ENCODE data around the gene GAS2L2. TPM values are rescaled to one million over a fixed set of nuclear protein-coding genes. Genes with fewer than 3 reads are reported as not detected.

The GAS2L2 gene
- total RNA-seq, 1 experiment from 2014 or later = not detected

DNA sequence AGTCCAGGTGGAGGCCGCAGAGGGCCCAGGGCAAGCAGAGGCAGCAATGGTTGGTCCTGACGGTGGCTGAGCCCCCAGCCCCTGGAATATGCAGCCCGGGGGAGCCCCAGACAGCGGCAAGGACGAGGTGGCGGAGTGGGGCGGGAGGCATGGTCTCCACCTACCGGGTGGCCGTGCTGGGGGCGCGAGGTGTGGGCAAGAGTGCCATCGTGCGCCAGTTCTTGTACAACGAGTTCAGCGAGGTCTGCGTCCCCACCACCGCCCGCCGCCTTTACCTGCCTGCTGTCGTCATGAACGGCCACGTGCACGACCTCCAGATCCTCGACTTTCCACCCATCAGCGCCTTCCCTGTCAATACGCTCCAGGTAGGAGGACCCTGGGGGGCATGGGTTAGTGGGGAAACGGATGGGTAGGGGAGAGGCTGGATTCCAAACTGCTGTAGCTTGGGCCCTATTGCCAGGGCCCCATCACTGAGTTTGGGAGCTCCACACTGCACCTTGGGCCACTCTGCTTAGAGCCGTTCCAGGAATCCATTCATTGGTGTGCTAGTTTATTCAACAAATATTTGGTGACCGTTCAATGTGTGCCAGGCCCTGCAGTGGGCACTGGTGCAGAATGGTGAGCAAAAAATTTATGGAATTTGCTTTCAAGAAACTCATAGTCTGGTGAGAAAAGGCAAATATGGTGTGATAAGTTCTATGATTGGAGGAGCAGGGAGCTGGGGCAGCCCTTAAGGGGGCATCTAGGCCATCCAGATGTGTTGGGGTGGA lies 17.8 kb downstream of the GAS2L2 start:
- DNase-seq (ENCODE audit: low read depth in 1 of 2, low spot score in 2 of 2) = no peak
- peaks cover 7% of the 10 kb centered on the region for H3K4me1 ChIP-seq (replicated peaks)
- H3K27ac ChIP-seq = no peak overlapping the region
- no peaks in the 10 kb centered on the region for H3K9me3 ChIP-seq (replicated peaks)
- peaks cover 15% of the 10 kb centered on the region for H3K27me3 ChIP-seq (replicated peaks)
- no peak overlapping the region for H3K4me3 ChIP-seq
- no peaks in the 10 kb centered on the region for H3K36me3 ChIP-seq

DNA sequence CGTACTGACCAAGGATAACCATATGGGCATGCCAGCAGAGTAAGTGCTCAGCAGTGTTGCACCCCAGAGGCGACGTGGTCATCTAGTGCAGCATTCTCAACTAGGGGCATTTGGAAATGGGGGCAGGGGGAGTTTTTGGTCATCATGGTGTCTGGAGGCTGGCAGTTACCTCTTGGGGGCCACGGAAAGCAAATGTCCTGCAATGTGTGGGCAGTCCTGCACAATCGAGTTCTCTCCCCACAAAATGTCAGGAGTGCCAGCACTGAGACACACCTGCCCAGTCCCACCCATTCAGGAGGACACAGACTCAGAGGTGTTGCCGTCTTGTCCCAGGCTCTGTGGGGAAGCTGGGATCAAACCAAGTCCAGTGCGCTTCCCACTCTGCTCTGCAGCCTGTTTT lies 18.6 kb downstream of the GAS2L2 start:
- H3K9me3 ChIP-seq (replicated peaks) = no peaks in the 10 kb centered on the region
- H3K4me3 ChIP-seq = no peak overlapping the region
- peaks cover 7% of the 10 kb centered on the region for H3K4me1 ChIP-seq (replicated peaks)
- DNase-seq (ENCODE audit: low read depth in 1 of 2, low spot score in 2 of 2) = no peak
- H3K27ac ChIP-seq = no peak overlapping the region
- H3K27me3 ChIP-seq (replicated peaks) = peaks cover 6% of the 10 kb centered on the region
- H3K36me3 ChIP-seq = no peaks in the 10 kb centered on the region

- Histone ChIP-seq H3K4me3 (no peak overlapping the region), H3K27me3 (replicated peaks) (peaks cover 4% of the 10 kb centered on the region), H3K27ac (no peak overlapping the region), H3K4me1 (replicated peaks) (peaks cover 7% of the 10 kb centered on the region), H3K36me3 (no peaks in the 10 kb centered on the region), H3K9me3 (replicated peaks) (no peaks in the 10 kb centered on the region)
- no peak for DNase-seq (ENCODE audit: low read depth in 1 of 2, low spot score in 2 of 2)
Observed at GRCh38 chr17:35733366-35733765, 19.7 kb downstream of the GAS2L2 start.

DNA sequence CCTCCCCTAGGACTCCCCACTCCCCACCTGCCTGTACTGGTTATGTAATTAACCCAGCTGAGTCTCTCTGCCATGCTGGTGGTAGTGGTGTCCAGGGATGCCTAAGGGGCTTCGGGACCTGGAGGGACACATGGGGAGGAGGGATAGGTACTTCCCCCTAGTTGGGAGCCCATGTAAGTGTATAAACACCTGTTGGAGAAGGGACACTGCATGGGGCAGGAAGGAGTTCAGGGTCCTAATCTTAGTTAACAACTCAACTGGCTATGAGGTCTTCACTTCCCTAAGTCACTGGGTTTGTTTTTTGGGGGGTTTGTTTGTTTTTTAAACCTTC lies 20.3 kb downstream of the GAS2L2 start:
- no peak overlapping the region for H3K4me3 ChIP-seq
- peaks cover 4% of the 10 kb centered on the region for H3K36me3 ChIP-seq
- no peaks in the 10 kb centered on the region for H3K9me3 ChIP-seq (replicated peaks)
- DNase-seq (ENCODE audit: low read depth in 1 of 2, low spot score in 2 of 2) = no peak
- H3K27ac ChIP-seq = no peak overlapping the region
- H3K4me1 ChIP-seq (replicated peaks) = peaks cover 7% of the 10 kb centered on the region
- no peaks in the 10 kb centered on the region; the same call in none of the 2 replicates for H3K27me3 ChIP-seq (replicated peaks)

- H3K27me3 ChIP-seq (replicated peaks) = no peaks in the 10 kb centered on the region; the same call in none of the 2 replicates
- no peak overlapping the region for H3K27ac ChIP-seq
- peaks cover 8% of the 10 kb centered on the region for H3K36me3 ChIP-seq
- H3K4me3 ChIP-seq = peak overlapping the region; percentile 37
- no peak for DNase-seq (ENCODE audit: low read depth in 1 of 2, low spot score in 2 of 2)
- H3K4me1 ChIP-seq (replicated peaks) = peaks cover 7% of the 10 kb centered on the region
- no peaks in the 10 kb centered on the region for H3K9me3 ChIP-seq (replicated peaks)
Observed at GRCh38 chr17:35731917-35732805, 20.9 kb downstream of the GAS2L2 start.

GRCh38 chr17:35731239-35731916 lies 21.7 kb downstream of the GAS2L2 start, which contains the start of gene RASL10B:
Gene RASL10B, plus strand, starts transcription at chr17:35731639. Its CDS starts 3,546 bp downstream, at chr17:35735185.
- peaks cover 16% of the 10 kb centered on the region for H3K36me3 ChIP-seq
- H3K27ac ChIP-seq = no peak within 1 kb of the TSS
- peaks cover 13% of the 10 kb centered on the region for H3K4me1 ChIP-seq (replicated peaks)
- peak within 1 kb of the TSS; percentile 37 for H3K4me3 ChIP-seq
- DNase-seq (ENCODE audit: low read depth in 1 of 2, low spot score in 2 of 2) = no peak
- no peaks in the 10 kb centered on the region; the same call in none of the 2 replicates for H3K27me3 ChIP-seq (replicated peaks)
- H3K9me3 ChIP-seq (replicated peaks) = no peaks in the 10 kb centered on the region

DNA sequence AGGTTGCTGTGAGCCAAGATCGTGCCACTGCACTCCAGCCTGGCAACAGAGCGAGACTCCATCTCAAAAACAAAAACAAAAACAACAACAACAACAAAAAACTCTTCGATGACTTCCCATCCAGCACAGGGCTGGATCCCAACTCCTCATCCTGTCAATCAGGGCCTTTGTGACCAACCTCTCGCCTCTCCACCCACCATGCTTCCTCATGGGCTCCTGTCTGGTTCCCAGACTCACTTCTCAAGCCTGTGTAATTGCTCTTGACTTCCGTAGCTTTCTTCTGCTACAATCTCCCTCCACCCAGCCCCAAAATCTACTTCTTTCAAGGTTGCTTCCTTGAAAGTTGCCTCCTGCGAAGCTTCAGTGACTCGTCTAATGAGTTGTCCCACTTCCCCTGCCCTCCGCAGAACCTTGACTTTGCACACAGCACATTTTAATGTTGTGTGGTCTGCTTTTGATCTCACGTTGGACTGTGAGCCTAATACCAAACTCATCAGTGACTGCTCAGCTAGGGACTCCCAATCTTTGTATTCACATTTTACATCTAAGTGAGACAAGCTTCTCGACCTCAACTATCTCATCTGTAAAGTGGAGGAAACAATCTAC lies 22.5 kb downstream of the GAS2L2 start:
- no peak for DNase-seq (ENCODE audit: low read depth in 1 of 2, low spot score in 2 of 2)
- H3K36me3 ChIP-seq = peaks cover 22% of the 10 kb centered on the region
- H3K27ac ChIP-seq = no peak overlapping the region
- peaks cover 17% of the 10 kb centered on the region for H3K4me1 ChIP-seq (replicated peaks)
- no peak overlapping the region for H3K4me3 ChIP-seq
- H3K27me3 ChIP-seq (replicated peaks) = no peaks in the 10 kb centered on the region; the same call in none of the 2 replicates
- no peaks in the 10 kb centered on the region for H3K9me3 ChIP-seq (replicated peaks)

DNA sequence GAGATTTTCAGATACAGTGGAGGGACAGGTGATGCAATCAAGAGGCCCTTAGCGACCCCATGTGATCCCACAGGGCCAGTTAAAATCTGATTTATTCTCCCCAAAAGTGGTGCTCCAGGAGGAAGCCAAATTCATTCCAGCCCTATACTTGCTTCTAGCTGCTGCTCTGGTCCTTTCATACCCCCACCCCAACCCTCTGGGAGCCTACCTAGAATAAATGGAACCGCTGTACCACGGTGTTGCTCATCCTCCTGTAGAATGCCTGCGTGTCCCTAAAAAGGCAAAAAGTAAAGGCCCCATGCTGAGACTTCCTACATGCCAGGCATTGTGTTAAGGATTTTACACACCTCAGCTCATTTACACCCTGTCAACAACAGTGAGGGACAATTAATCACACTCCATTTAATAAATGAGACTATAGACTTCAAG lies 23.6 kb downstream of the GAS2L2 start:
- Histone ChIP-seq H3K36me3 (peaks cover 33% of the 10 kb centered on the region), H3K4me1 (replicated peaks) (peaks cover 17% of the 10 kb centered on the region), H3K27me3 (replicated peaks) (no peaks in the 10 kb centered on the region; the same call in none of the 2 replicates), H3K9me3 (replicated peaks) (no peaks in the 10 kb centered on the region), H3K4me3 (no peak overlapping the region), H3K27ac (no peak overlapping the region)
- DNase-seq (ENCODE audit: low read depth in 1 of 2, low spot score in 2 of 2) = no peak

- no peaks in the 10 kb centered on the region for H3K9me3 ChIP-seq (replicated peaks)
- no peak for DNase-seq (ENCODE audit: low read depth in 1 of 2, low spot score in 2 of 2)
- H3K27me3 ChIP-seq (replicated peaks) = no peaks in the 10 kb centered on the region; the same call in none of the 2 replicates
- peaks cover 41% of the 10 kb centered on the region for H3K36me3 ChIP-seq
- peaks cover 17% of the 10 kb centered on the region for H3K4me1 ChIP-seq (replicated peaks)
- H3K4me3 ChIP-seq = no peak overlapping the region
- no peak overlapping the region for H3K27ac ChIP-seq
Observed at GRCh38 chr17:35728551-35728950, 24.5 kb downstream of the GAS2L2 start.

DNA sequence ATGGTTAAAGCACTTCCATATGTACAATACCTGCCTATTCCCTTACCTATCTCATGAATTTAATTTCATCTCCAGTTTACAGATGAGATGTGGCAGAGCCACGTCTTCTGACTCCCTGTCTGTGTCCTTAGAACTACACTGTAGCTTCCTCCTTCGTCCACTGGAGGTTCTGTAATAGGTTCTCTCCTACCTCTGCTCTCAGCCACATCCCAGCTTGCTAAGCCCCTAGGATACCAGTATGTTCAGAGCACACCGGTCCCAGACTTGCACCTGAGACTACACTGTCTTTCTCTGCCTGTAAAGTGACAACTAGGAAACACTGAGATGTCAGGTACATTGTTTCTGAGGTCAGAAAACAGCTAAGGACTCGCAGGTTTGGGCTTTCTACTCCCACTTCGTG lies 25.4 kb downstream of the GAS2L2 start:
- no peak for DNase-seq (ENCODE audit: low read depth in 1 of 2, low spot score in 2 of 2)
- Histone ChIP-seq H3K27me3 (replicated peaks) (no peaks in the 10 kb centered on the region; the same call in none of the 2 replicates), H3K27ac (no peak overlapping the region), H3K9me3 (replicated peaks) (no peaks in the 10 kb centered on the region), H3K4me1 (replicated peaks) (peaks cover 17% of the 10 kb centered on the region), H3K4me3 (no peak overlapping the region), H3K36me3 (peaks cover 51% of the 10 kb centered on the region)

GRCh38 chr17:35726953-35727460 lies 26.0 kb downstream of the GAS2L2 start:
- DNase-seq (ENCODE audit: low read depth in 1 of 2, low spot score in 2 of 2) = no peak
- no peak overlapping the region for H3K27ac ChIP-seq

GRCh38 chr17:35726127-35726952 lies 26.7 kb downstream of the GAS2L2 start:
- Histone ChIP-seq H3K27ac (no peak overlapping the region), H3K9me3 (replicated peaks) (no peaks in the 10 kb centered on the region), H3K36me3 (peaks cover 64% of the 10 kb centered on the region), H3K27me3 (replicated peaks) (no peaks in the 10 kb centered on the region; the same call in 1 of the 2 replicates), H3K4me3 (no peak overlapping the region), H3K4me1 (replicated peaks) (peaks cover 15% of the 10 kb centered on the region)
- DNase-seq (ENCODE audit: low read depth in 1 of 2, low spot score in 2 of 2) = peak; percentile 44 to 77

More at GRCh38 chr17:35726953-35727460, 26.0 kb downstream of the GAS2L2 start:
- peaks cover 57% of the 10 kb centered on the region for H3K36me3 ChIP-seq
- no peaks in the 10 kb centered on the region; the same call in 1 of the 2 replicates for H3K27me3 ChIP-seq (replicated peaks)
- H3K9me3 ChIP-seq (replicated peaks) = no peaks in the 10 kb centered on the region
- H3K4me1 ChIP-seq (replicated peaks) = peaks cover 17% of the 10 kb centered on the region
- no peak overlapping the region for H3K4me3 ChIP-seq

Data from SJSA1 (cell line).